GM11168 (cell line): ENCODE results near the gene SH2B3.

Source experiments
- in situ Hi-C: fragments of 300-500 bp; cut with MboI; formaldehyde crosslinking; loops from one replicate; pipeline ENCODE4 v1.12.0; 2022; ENCODE audit warnings: low sequenced_read_pairs; ENCODE audit not compliant: unreplicated experiment

The SH2B3 gene

DNA sequence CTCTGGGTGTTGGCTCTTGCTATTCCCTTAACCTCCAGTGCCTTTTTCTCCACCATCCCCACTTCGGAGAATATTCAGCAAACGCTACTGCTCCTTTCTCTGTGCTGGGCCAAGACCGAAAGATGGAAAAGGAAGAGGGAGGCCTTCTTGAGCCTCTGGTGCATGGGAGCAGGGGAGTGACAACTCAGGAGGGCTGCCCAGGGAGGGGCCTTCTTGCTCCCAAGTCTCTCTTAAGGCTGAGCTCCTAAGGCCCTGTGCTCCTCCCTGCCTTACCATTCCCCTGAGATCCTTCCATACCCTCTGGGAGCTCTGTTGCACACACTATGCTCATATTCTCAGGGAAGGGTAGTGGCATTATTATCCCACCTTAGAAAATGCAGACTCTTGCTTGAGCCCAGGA lies 34.9 kb downstream of the SH2B3 start:
- in situ Hi-C loops = loop anchor here (5.0 kb wide), 1 partner anchor 33 kb away; the partner anchor contains the start of gene SH2B3

DNA sequence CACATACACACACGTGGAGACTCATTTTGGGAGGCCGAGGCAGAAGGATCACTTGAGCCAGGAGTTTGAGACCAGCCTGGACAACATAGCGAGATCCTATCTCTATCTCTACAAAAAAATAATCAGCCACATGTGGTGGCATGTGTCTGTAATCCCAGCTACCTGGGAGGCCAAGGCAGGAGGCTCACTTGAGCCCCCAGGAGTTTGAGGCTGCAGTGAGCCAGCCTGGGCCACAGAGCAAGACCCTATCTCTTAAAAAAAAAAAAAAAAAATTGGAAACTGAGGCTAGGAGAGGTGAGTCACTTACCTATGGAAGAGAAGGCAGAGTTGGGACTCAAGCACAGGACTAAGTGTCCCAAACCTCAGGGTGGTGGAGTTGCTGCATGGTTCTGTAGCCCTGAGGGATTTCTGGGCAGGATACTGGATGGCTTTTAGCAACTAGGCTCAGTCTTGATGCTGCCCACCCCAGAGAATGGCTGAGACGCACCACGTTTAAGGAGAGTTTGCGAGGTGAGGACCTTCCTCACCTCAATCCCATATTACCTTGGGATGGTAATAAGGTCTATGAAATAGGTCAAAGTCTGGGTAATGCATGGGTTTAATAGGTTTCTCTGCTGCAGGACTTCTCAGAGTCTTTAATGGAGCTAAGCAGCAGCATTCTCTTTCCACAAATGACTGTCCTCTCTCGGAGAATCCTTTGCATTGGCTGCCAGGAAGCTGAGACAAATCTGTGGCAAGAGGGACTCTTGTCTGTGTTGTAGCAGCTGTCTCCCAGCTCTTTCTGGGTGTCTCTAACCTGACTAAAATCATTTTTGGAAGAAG lies 35.6 kb downstream of the SH2B3 start:
- in situ Hi-C loops = loop anchor here (5.0 kb wide), 1 partner anchor 34 kb away; the partner anchor contains the start of gene SH2B3

DNA sequence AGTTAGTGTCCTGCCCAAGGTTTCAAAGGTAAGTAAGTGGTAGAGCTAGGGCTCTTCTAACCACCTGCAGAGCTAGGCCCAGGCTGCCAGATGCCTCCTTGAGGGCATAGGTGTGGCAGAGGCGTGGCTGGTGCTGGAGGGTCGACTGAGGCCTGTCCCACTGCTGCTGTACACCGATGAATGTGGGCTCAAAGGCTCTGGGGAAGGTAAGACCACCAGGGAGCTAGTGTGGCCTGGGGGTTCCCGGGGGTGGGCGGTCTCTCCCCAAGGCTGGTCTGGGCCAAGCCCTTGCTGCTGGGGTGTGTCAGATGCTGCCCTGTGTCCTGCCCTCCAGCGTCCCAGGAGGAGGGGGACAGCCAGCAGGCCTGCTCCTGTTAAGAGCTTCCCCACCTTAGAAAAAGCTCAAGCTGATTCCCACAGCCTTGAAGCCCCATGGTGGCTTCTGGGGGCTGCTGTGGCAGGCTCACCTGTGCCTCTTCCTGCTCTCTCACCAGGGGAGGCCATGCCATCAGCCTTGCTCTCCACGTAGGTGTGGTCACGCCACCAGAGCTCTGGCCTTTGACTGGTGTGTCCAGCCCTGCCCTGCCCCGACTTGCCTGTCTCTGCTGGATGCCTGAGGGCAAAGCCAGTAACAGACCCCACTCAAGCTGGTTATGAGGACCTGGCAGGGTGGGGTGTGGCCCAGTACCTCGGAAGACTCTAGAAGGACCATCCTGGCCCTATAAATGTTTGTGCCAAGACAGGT lies 36.8 kb downstream of the SH2B3 start:
- in situ Hi-C loops = loop anchor here (5.0 kb wide), 1 partner anchor 35 kb away; the partner anchor contains the start of gene SH2B3

DNA sequence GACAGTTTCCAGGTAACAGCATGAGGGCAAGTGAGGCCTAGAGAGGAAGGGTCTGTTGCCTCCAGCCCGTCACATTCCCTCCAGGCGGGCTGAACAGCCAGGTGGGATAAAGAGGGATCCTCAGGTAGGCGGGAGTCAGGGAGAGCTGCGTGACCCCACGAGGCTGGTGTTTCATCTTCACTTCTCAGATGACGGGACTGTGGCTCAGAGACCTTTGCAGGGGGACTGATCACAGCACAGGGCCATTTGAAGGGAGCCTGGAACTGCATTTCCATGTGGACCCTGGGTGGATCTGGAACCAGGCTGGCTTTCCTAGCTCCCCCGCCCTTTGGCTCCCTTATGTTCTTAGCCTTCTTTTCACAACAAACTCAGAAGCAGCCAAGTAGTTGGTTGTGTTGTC lies 37.4 kb downstream of the SH2B3 start:
- in situ Hi-C loops = loop anchor here (5.0 kb wide), 1 partner anchor 36 kb away; the partner anchor contains the start of gene SH2B3

DNA sequence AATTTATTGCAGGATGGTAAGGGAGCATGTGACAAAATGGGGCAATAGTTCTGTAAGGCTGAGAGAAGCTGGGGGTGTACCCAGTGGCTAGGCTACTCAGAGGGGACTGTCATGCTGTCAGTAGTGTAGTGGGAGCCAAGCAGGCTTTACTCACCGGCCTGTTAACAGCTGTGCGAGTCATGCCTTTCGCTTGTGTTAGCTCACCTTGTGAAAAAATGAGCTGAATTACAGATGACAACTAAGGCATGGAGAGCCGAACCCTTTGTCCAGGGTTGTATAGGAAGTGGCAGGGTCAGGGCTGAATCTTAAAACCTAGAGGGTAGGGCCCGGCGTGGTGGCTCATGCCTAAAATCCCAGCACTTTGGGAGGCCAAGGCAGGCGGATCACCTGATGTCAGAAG lies 37.9 kb downstream of the SH2B3 start:
- in situ Hi-C loops = loop anchor here (5.0 kb wide), 1 partner anchor 36 kb away; the partner anchor contains the start of gene SH2B3

DNA sequence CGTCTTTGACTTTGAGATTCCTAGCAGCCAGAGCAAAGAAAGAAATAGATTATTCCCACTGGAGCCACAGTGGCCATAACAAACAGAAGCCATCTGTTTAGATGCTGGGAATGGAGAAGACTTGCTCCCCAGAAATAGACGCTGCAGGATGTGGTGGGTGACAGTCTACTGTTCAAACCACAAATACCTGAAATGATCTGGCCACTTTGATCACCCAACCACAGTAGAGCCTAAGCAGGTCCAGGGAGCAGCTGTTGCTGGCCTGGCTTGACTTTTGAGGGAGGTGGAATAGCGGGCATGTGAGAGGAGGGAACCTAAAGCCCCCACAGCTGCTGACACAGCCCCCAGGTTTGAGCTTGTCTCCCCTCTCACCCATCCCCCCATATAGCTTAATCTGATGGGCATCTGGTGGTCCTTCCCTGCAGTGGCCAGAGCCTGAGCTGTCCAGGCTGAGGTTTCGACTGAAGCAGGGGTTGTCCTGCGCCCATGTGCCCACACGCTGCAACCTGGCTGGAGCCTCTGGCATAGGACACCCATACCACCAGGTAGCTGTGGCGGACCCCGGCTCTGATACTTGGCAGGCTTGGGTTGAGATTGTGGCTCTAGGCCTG lies 38.7 kb downstream of the SH2B3 start:
- in situ Hi-C loops = loop anchor here (5.0 kb wide), 1 partner anchor 37 kb away; the partner anchor contains the start of gene SH2B3

DNA sequence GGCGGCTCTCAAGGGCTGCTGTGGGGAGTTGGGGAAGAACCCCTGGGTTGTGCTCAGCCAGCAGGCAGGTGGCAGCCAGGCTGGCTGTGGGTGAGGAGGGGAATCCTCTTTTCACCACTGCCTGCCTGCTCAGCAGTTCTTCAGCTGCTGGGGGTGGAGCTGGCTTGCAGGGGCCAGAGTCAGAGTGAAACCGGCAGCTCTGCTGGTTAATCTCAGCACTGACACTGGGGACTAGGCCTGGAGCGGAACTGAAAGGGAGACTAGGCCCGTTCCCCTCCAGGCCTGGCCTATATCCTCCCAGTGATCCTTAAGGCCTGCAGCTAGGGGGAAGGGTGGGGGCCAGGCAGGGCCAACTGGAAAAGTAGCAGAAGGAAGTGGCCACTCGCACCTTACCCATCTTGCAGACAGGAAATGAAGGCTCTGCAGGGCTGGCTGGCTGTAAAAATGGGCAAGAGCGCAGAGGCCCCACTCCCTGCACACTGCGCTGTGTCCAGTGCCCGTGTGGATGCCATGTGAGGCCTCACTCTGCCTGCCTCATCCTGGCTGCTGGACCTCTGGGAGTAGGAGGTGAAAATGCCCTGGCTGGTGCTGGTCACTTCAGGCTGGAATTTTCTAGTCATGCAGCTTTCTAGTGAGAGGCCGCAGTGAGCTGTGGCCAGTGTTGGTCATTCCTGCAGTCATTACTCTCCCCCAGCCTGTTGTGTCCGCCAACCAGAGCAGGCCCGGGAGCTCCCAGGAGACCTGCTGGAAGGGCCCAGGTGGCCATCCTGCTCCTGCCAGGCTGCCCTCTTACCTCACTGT lies 39.4 kb downstream of the SH2B3 start:
- in situ Hi-C loops = loop anchor here (5.0 kb wide), 1 partner anchor 38 kb away; the partner anchor contains the start of gene SH2B3

DNA sequence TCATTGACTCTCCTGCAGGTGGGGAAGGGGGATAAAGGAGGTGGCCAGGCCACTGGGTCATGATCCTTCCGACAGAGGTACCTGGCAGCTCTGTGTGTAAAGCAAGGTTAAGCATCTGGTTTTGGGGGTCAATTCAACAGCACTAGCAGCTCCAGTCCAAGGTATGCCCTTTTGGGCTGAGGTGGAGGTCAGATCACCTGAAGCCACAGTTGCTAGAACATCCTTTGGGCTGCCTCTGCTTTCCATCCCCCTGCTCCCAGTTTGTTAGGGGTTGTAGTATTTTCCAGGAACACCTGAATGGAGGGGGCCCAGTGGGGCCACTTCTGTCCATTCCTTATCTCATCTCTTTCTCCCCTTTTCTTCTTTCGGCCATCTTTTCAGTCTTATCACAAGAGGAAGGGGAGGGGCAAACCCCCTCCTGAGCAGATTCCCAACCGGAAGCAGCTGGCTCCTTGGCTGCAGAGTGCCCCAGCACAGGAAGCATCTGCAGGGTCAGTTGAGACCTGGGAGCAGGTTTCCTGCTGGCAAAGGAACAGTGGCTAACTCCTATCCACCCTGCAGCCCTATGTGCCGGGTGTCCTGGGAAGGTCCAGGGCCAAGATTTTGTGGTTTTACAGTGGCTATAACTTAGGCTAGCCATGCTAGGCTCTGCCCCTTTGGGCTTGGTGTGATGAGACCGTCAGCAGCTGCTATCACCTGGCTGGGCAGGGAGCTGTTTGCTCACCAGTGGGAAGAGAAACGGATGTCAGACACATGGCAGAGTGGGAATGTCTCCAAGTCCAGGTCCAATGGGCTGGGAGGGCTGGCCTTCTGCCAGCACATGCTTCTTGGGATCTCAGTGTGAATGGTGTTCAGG lies 40.2 kb downstream of the SH2B3 start:
- in situ Hi-C loops = no loop called here

DNA sequence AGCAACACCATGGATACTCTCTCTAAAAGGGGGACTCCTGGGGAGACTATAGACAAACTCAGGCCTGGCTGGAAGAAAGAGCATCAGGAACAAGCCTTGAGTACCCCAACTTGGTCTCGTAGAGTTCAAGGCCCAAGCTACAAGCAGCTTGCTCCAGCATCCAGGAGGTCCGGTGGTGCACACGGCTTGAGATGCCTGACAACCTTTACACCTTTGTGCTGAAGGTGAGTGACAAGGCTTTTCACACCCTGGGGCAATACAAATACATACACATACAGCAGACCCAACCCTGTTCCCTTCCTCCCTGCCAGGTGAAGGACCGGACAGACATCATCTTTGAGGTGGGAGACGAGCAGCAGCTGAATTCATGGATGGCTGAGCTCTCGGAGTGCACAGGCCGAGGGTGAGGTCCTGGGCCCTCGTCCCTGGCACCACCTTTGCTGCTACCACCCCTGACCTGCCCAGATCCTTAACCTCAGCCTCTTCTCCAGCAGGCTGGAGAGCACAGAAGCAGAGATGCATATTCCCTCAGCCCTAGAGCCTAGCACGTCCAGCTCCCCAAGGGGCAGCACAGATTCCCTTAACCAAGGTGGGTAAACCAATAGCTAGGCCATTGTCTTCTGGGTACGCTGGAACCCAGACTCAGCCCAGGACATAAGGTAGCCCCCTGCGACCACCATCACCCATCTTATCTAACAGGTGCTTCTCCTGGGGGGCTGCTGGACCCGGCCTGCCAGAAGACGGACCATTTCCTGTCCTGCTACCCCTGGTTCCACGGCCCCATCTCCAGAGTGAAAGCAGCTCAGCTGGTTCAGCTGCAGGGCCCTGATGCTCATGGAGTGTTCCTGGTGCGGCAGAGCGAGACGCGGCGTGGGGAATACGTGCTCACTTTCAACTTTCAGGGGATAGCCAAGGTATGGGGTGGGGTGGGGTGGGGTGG lies 41.2 kb downstream of the SH2B3 start:
- in situ Hi-C loops = no loop called here

DNA sequence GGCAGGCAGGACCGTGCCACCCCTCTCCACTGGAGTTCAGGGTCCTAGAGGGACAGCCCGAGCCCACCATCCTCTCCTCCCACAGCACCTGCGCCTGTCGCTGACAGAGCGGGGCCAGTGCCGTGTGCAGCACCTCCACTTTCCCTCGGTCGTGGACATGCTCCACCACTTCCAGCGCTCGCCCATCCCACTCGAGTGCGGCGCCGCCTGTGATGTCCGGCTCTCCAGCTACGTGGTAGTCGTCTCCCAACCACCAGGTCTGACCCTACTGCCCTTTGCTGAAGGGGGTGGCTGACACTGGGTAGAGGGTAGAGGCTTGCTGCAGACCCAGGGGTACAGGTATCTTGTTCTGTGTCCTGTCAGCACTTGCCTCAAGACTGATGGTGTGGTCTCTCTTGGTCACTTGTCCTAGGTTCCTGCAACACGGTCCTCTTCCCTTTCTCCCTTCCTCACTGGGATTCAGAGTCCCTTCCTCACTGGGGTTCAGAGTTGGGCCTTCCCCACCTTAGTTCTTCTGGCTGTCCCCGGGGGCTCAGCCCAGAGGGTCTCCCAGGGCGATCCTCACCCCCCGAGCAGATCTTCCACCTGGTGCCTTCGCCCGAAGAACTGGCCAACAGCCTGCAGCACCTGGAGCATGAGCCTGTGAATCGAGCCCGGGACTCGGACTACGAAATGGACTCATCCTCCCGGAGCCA lies 42.0 kb downstream of the SH2B3 start:
- in situ Hi-C loops = no loop called here

DNA sequence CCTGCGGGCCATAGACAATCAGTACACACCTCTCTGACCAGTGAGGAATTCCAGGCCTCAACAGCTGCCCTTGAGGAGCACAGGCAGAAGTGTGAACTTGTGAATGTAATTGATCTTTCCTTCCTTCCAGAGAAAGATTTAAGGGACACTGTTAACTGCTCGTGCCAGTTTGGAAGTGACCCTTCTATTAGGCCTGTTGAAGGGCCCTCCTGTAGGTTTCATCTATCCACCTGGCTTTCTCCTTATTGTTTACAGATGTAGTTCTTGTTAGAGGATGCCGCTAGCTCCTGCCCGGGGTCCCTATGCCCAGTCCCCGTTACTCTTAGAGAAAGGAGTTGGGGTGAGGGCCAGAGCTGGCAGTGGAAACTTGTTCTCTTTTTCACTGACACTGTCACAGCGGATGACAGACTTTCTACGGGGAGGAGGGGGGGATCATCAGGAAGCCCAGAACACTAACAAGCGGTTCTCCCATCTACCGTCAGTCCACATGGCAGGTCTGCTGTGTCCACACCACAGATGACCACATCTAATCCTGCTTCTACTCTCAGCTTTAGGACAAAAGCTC lies 42.6 kb downstream of the SH2B3 start:
- in situ Hi-C loops = no loop called here

DNA sequence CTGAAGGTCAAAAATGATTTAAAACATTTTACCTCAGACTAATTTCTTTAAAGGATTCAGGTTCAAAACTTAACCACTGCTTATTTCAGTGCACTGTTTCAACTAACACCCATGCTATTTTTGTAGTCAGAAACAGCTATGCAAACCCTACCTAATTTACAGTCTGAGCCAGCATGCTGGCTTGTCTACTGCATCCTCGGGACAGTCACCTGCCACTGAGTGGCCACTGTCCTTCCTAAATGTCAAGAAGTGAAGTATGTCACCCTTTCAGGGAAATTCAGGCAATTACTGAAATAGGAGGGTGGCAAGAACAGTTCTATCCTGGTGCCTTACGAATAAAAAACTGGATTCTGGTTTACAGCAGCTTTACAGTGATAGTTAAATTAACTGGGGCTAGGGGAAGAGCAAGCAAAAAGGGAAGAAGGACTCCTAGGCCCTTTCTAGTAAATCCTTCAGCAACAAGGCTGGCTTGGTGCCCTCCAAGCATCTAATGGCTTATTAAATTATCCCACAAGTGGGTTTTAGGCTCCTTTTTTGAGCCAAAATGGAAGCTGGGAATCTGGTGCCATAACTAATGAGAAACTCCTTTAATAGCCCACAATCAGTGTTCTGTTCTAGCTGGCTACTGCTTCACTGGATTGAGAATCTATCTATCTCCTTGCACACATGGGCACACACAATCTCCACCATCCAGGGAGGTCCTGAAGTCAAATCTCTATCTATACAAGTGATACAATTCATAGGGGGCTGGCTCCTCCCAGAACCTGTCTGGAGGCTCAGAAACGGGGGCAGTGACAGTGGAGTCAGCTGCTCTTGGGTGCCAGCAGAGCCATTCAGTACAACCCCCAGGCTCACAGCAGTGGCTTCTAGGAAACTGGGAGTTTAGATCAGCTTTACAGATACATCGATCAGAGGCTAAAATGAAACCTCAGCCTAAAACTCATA lies 43.4 kb downstream of the SH2B3 start:
- in situ Hi-C loops = no loop called here

DNA sequence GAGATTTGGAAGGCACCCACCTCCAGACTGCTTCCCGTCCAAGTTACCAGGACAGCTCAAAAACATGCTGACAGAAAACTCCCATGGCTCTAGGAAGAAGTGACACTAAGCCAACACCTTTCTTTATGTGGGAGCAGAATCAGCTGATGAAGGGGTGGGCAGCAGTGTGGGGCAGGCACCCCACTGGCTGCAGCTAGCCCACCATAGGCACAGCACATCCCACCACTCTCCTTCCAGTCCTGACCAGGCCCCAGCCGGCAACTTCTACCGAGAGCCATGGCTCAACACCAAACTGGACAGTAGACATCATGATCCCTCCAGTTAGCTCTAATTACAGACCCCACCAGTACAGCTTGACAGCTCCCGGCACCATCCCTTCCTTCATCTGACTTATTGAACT lies 45.0 kb downstream of the SH2B3 start:
- in situ Hi-C loops = no loop called here

DNA sequence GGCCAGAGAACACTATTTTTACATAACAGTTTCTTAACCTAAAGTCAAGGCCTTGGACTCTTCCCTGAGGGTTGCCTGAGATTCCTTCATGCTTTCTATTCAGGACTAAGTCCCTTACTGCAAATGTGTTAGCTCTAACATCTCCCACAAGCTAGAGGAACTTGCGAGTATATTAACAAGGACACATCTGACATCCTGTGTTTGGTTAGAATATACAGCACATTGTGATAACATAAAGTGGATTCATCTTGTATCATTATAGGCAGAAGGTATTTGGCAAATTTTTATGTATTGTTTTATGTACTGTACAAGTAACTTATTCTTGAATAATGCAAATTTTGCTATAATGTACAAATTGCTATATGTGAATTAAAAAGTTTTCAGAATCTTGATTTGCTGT lies 45.5 kb downstream of the SH2B3 start:
- in situ Hi-C loops = no loop called here

DNA sequence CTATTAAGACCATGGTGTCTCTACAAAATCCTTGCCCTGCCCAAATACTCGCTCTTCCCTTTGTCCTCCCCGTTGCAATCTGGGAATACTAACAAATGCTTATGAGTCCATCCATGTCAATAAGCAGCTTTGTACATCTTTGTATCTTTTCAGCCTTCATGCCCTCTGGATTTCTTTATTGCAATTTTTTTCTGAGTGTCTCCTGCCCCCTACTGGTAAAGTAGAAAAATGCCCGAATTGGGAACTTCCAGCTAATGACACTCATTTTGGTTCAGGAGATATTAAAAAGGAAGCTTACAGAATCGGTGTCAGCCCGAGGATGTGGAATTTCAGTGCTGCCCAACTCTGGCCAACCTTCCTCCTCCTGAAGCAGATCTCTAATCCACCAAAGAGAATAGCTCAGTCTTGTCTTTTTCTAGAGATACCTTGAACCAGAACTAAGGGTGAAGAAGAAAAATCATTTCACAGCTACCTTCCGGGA lies 46.0 kb downstream of the SH2B3 start:
- in situ Hi-C loops = no loop called here
